HG02798 (cell line): Measurements from ENCODE around the gene EFL1.
A peak's percentile ranks its signal among the peaks of the same experiment; 100 is the strongest.

Experiments
- ATAC-seq: cut with Tn5 transposase; IDR thresholded peaks from one replicate; pipeline ENCODE4 v1.9.1; 2021; ENCODE audit warnings: mild to moderate bottlenecking; ENCODE audit not compliant: unreplicated experiment, poor library complexity

The EFL1 gene

GRCh38 chr15:82129149-82129692 lies 133.3 kb downstream of the EFL1 start:
- ATAC-seq, result no peak

- no peak for ATAC-seq
Measured at GRCh38 chr15:82128401-82129148, 134.0 kb downstream of the EFL1 start.

GRCh38 chr15:82127581-82127980 lies 135.0 kb downstream of the EFL1 start:
- ATAC-seq, result no peak

- ATAC-seq, result no peak
Measured at GRCh38 chr15:82126346-82126745, 136.2 kb downstream of the EFL1 start.

GRCh38 chr15:82124331-82125263 lies 137.9 kb downstream of the EFL1 start:
- ATAC-seq, result no peak

GRCh38 chr15:82122746-82123400 lies 139.7 kb downstream of the EFL1 start:
- no peak for ATAC-seq

- ATAC-seq, result no peak
Measured at GRCh38 chr15:82118040-82118439, 144.5 kb downstream of the EFL1 start.

- no peak for ATAC-seq
Measured at GRCh38 chr15:82117296-82117695, 145.2 kb downstream of the EFL1 start.

- no peak for ATAC-seq
Measured at GRCh38 chr15:82114660-82115059, 147.9 kb downstream of the EFL1 start.

- no peak for ATAC-seq
Measured at GRCh38 chr15:82113106-82113715, 149.3 kb downstream of the EFL1 start.

- no peak for ATAC-seq
Measured at GRCh38 chr15:82111918-82112317, 150.6 kb downstream of the EFL1 start.

GRCh38 chr15:82110144-82110543 lies 152.4 kb downstream of the EFL1 start:
- ATAC-seq, result no peak

GRCh38 chr15:82108489-82109078 lies 153.9 kb downstream of the EFL1 start:
- ATAC-seq, result peak; percentile 92

GRCh38 chr15:82106679-82107078 lies 155.9 kb downstream of the EFL1 start:
- ATAC-seq, result no peak

GRCh38 chr15:82105451-82106215 lies 156.9 kb downstream of the EFL1 start:
- ATAC-seq, result no peak

- ATAC-seq, result no peak
Measured at GRCh38 chr15:82103468-82103867, 159.1 kb downstream of the EFL1 start.

- no peak for ATAC-seq
Measured at GRCh38 chr15:82100111-82100929, 162.2 kb downstream of the EFL1 start.

GRCh38 chr15:82098674-82099073 lies 163.9 kb downstream of the EFL1 start:
- ATAC-seq, result no peak
